Measurements from ENCODE around the gene SPARCL1.

SPARCL1 gene

DNA sequence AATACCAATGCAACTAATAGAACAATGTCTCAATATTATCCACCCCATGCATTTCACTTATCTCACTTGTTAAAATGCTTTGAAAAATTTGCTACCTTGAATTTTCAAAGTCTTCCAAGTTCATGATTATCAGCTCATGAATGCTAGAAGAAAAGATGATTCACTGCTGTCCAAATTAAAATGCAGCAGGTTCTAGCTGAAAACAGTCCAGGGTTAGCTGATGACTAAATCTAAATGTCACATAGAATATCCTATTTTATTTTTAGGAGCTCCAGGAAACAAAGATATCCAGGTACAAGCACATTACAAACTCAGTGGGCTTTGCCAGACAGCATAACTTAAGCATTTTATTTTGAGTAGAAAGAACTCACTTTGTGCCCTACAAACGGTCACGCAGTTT lies 38.0 kb upstream of the SPARCL1 start:
- no peaks in the 10 kb centered on the region for H3K9me3 ChIP-seq (ENCODE audit: control insufficient read depth, insufficient read depth, low read depth, low read length)
- no peaks in the 10 kb centered on the region for H3K36me3 ChIP-seq (ENCODE audit: control insufficient read depth in 2 of 2, insufficient read depth in 1 of 2, low read length in 2 of 2)
- H3K4me1 ChIP-seq (ENCODE audit: control insufficient read depth, insufficient read depth, low read length) = no peaks in the 10 kb centered on the region
- ChIA-PET CTCF (no interaction called here), POLR2A (no interaction called here)
- TF ChIP-seq ZNF26 (tag by site-specific recombination; IDR thresholded peaks at IDR 0.05) = no peak
- TF ChIP-seq KLF9 (tag by site-specific recombination; IDR thresholded peaks at IDR 0.05; ENCODE audit: low read depth) = no peak
- no peak for TF ChIP-seq ZSCAN5A (tag by site-specific recombination; IDR thresholded peaks at IDR 0.05)
- TF ChIP-seq ZNF561 (tag by site-specific recombination; IDR thresholded peaks at IDR 0.05; ENCODE audit: borderline replicate concordance) = no peak
- TF ChIP-seq ZNF791 (tag by site-specific recombination; IDR thresholded peaks at IDR 0.05) = no peak
- no peak for TF ChIP-seq MEIS1 (CRISPR knock-in tag; IDR thresholded peaks at IDR 0.05; ENCODE audit: borderline replicate concordance)
- no peak for TF ChIP-seq ZNF121 (tag by site-specific recombination; IDR thresholded peaks at IDR 0.05)
- no peak for TF ChIP-seq ZNF394 (tag by site-specific recombination; IDR thresholded peaks at IDR 0.05; ENCODE audit: borderline replicate concordance)
- TF ChIP-seq ZBTB21 (tag by site-specific recombination; IDR thresholded peaks at IDR 0.05) = no peak
- TF ChIP-seq ZNF529 (tag by site-specific recombination; IDR thresholded peaks at IDR 0.05; ENCODE audit: insufficient replicate concordance) = no peak
- TF ChIP-seq ZNF792 (tag by site-specific recombination; IDR thresholded peaks at IDR 0.05) = no peak
- TF ChIP-seq ZEB2 (tag by site-specific recombination; IDR thresholded peaks at IDR 0.05) = no peak
- TF ChIP-seq GLIS2 (tag by site-specific recombination; IDR thresholded peaks at IDR 0.05) = no peak
- TF ChIP-seq, protein P1, sequence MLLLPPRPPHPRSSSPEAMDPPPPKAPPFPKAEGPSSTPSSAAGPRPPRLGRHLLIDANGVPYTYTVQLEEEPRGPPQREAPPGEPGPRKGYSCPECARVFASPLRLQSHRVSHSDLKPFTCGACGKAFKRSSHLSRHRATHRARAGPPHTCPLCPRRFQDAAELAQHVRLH (tag by site-specific recombination; IDR thresholded peaks at IDR 0.05) = no peak
- TF ChIP-seq, protein P2, sequence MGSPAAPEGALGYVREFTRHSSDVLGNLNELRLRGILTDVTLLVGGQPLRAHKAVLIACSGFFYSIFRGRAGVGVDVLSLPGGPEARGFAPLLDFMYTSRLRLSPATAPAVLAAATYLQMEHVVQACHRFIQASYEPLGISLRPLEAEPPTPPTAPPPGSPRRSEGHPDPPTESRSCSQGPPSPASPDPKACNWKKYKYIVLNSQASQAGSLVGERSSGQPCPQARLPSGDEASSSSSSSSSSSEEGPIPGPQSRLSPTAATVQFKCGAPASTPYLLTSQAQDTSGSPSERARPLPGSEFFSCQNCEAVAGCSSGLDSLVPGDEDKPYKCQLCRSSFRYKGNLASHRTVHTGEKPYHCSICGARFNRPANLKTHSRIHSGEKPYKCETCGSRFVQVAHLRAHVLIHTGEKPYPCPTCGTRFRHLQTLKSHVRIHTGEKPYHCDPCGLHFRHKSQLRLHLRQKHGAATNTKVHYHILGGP (tag by site-specific recombination; IDR thresholded peaks at IDR 0.05) = no peak
- no peak for TF ChIP-seq ZBTB20 (tag by site-specific recombination; IDR thresholded peaks at IDR 0.05)
- TF ChIP-seq, protein P3, sequence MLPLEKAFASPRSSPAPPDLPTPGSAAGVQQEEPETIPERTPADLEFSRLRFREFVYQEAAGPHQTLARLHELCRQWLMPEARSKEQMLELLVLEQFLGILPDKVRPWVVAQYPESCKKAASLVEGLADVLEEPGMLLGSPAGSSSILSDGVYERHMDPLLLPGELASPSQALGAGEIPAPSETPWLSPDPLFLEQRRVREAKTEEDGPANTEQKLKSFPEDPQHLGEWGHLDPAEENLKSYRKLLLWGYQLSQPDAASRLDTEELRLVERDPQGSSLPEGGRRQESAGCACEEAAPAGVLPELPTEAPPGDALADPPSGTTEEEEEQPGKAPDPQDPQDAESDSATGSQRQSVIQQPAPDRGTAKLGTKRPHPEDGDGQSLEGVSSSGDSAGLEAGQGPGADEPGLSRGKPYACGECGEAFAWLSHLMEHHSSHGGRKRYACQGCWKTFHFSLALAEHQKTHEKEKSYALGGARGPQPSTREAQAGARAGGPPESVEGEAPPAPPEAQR (tag by site-specific recombination; IDR thresholded peaks at IDR 0.05) = no peak
- no peak for TF ChIP-seq ZNF843 (tag by site-specific recombination; IDR thresholded peaks at IDR 0.05)
- no peak overlapping the region for H3K4me3 ChIP-seq (ENCODE audit: low read depth, low read length)
- no peak overlapping the region for H3K27ac ChIP-seq (ENCODE audit: extremely low read depth, low read depth, low read length)

GRCh38 chr4:87566276-87566675 lies 37.1 kb upstream of the SPARCL1 start:
- CTCF ChIA-PET = no interaction called here

More at GRCh38 chr4:87566276-87566675, 37.1 kb upstream of the SPARCL1 start:
- TF ChIP-seq ZNF214 (tag by site-specific recombination; IDR thresholded peaks at IDR 0.05; ENCODE audit: borderline replicate concordance) = no peak
- TF ChIP-seq RBAK (tag by site-specific recombination; IDR thresholded peaks at IDR 0.05) = no peak
- TF ChIP-seq ZNF37A (tag by site-specific recombination; IDR thresholded peaks at IDR 0.05) = no peak
- TF ChIP-seq ZNF366 (tag by site-specific recombination; conservative IDR thresholded peaks at IDR 0.05) = no peak
- no peak for TF ChIP-seq ZNF114 (tag by site-specific recombination; IDR thresholded peaks at IDR 0.05)
- no peak for TF ChIP-seq ZNF138 (tag by site-specific recombination; IDR thresholded peaks at IDR 0.05; ENCODE audit: borderline replicate concordance)
- TF ChIP-seq ZNF777 (tag by site-specific recombination; IDR thresholded peaks at IDR 0.05; ENCODE audit: borderline replicate concordance) = no peak
- no peak for TF ChIP-seq ZNF830 (tag by site-specific recombination; IDR thresholded peaks at IDR 0.05; ENCODE audit: low read depth)
- H3K4me1 ChIP-seq (ENCODE audit: control insufficient read depth, insufficient read depth, low read length) = no peaks in the 10 kb centered on the region
- H3K9me3 ChIP-seq (ENCODE audit: control insufficient read depth, insufficient read depth, low read depth, low read length) = no peaks in the 10 kb centered on the region
- no peaks in the 10 kb centered on the region for H3K36me3 ChIP-seq (ENCODE audit: control insufficient read depth in 2 of 2, insufficient read depth in 1 of 2, low read length in 2 of 2)
- no peak overlapping the region for H3K27ac ChIP-seq (ENCODE audit: extremely low read depth, low read depth, low read length)
- H3K4me3 ChIP-seq (ENCODE audit: low read depth, low read length) = no peak overlapping the region
- POLR2A ChIA-PET = no interaction called here

Data from HEK293 (cell line).